ENCODE data around the gene C16orf86. TPM values are rescaled to one million over a fixed set of nuclear protein-coding genes. Genes with fewer than 3 reads are reported as not detected.

C16orf86 gene
- total and polyA plus RNA-seq, 2 donors (not counting 1 experiment from before 2014, with no cell fraction given), result 0.73 to 9.2 TPM

GRCh38 chr16:67663877-67664222, 2.8 kb upstream of the C16orf86 start:
- no peak overlapping the region for H3K4me3 ChIP-seq (replicated peaks in 1 of 4; ENCODE audit: control extremely low read depth in 1 of 4, insufficient read depth in 1 of 4, low read depth in 3 of 4, low read length in 4 of 4)
- no peak overlapping the region for H3K9ac ChIP-seq (ENCODE audit: insufficient read depth, low read length)
- H3K4me2 ChIP-seq (ENCODE audit: extremely low read depth, insufficient read depth, low read length), result no peak overlapping the region
- H3K36me3 ChIP-seq (ENCODE audit: control insufficient read depth, insufficient read depth, low read length), result peaks cover 2% of the 10 kb centered on the region
- H3K9me3 ChIP-seq (ENCODE audit: control insufficient read depth, insufficient read depth, low read depth, low read length), result no peaks in the 10 kb centered on the region
- H3K27me3 ChIP-seq (ENCODE audit: control insufficient read depth, insufficient read depth, low read length), result no peaks in the 10 kb centered on the region
- no peak for DNase-seq (ENCODE audit: low read depth in 2 of 2)
- no peak for TF ChIP-seq EZH2 (IDR thresholded peaks at IDR 0.05; ENCODE audit: low read length, missing control alignments)
- TF ChIP-seq CTCF (conservative IDR thresholded peaks at IDR 0.05 in 1 of 2, IDR thresholded peaks at IDR 0.05 in 1 of 2; ENCODE audit: low read depth in 1 of 2, low read length in 2 of 2), result no peak
- H4K20me1 ChIP-seq (ENCODE audit: control insufficient read depth, extremely low read depth, insufficient read depth, low read length), result no peaks in the 10 kb centered on the region
- H2AFZ ChIP-seq (ENCODE audit: low read length), result no peak overlapping the region
- H3K79me2 ChIP-seq (ENCODE audit: control insufficient read depth, insufficient read depth, low read length), result no peaks in the 10 kb centered on the region
- no peak overlapping the region for H3K27ac ChIP-seq (ENCODE audit: insufficient read depth, low read length)
- H3K4me1 ChIP-seq (ENCODE audit: control insufficient read depth, extremely low read depth, insufficient read depth, low read length), result peaks cover 20% of the 10 kb centered on the region

GRCh38 chr16:67664258-67664657, 2.4 kb upstream of the C16orf86 start:
- H3K9ac ChIP-seq (ENCODE audit: insufficient read depth, low read length), result no peak overlapping the region
- no peak for TF ChIP-seq CTCF (conservative IDR thresholded peaks at IDR 0.05 in 1 of 2, IDR thresholded peaks at IDR 0.05 in 1 of 2; ENCODE audit: low read depth in 1 of 2, low read length in 2 of 2)
- TF ChIP-seq EZH2 (IDR thresholded peaks at IDR 0.05; ENCODE audit: low read length, missing control alignments), result no peak
- no peaks in the 10 kb centered on the region for H4K20me1 ChIP-seq (ENCODE audit: control insufficient read depth, extremely low read depth, insufficient read depth, low read length)
- H2AFZ ChIP-seq (ENCODE audit: low read length), result no peak overlapping the region
- peaks cover 19% of the 10 kb centered on the region for H3K4me1 ChIP-seq (ENCODE audit: control insufficient read depth, extremely low read depth, insufficient read depth, low read length)
- no peaks in the 10 kb centered on the region for H3K79me2 ChIP-seq (ENCODE audit: control insufficient read depth, insufficient read depth, low read length)
- H3K9me3 ChIP-seq (ENCODE audit: control insufficient read depth, insufficient read depth, low read depth, low read length), result no peaks in the 10 kb centered on the region
- H3K27ac ChIP-seq (ENCODE audit: insufficient read depth, low read length), result no peak overlapping the region
- no peak for DNase-seq (ENCODE audit: low read depth in 2 of 2)
- peaks cover 2% of the 10 kb centered on the region for H3K36me3 ChIP-seq (ENCODE audit: control insufficient read depth, insufficient read depth, low read length)
- H3K4me3 ChIP-seq (replicated peaks in 1 of 4; ENCODE audit: control extremely low read depth in 1 of 4, insufficient read depth in 1 of 4, low read depth in 3 of 4, low read length in 4 of 4), result no peak overlapping the region
- H3K4me2 ChIP-seq (ENCODE audit: extremely low read depth, insufficient read depth, low read length), result no peak overlapping the region
- no peaks in the 10 kb centered on the region for H3K27me3 ChIP-seq (ENCODE audit: control insufficient read depth, insufficient read depth, low read length)

- no peak overlapping the region for H3K27ac ChIP-seq (ENCODE audit: insufficient read depth, low read length)
- no peak overlapping the region for H2AFZ ChIP-seq (ENCODE audit: low read length)
- no peaks in the 10 kb centered on the region for H3K9me3 ChIP-seq (ENCODE audit: control insufficient read depth, insufficient read depth, low read depth, low read length)
- no peak overlapping the region for H3K4me3 ChIP-seq (replicated peaks in 1 of 4; ENCODE audit: control extremely low read depth in 1 of 4, insufficient read depth in 1 of 4, low read depth in 3 of 4, low read length in 4 of 4)
- H4K20me1 ChIP-seq (ENCODE audit: control insufficient read depth, extremely low read depth, insufficient read depth, low read length), result no peaks in the 10 kb centered on the region
- peaks cover 2% of the 10 kb centered on the region for H3K36me3 ChIP-seq (ENCODE audit: control insufficient read depth, insufficient read depth, low read length)
- H3K79me2 ChIP-seq (ENCODE audit: control insufficient read depth, insufficient read depth, low read length), result no peaks in the 10 kb centered on the region
- H3K27me3 ChIP-seq (ENCODE audit: control insufficient read depth, insufficient read depth, low read length), result no peaks in the 10 kb centered on the region
- peaks cover 17% of the 10 kb centered on the region for H3K4me1 ChIP-seq (ENCODE audit: control insufficient read depth, extremely low read depth, insufficient read depth, low read length)
- H3K4me2 ChIP-seq (ENCODE audit: extremely low read depth, insufficient read depth, low read length), result no peak overlapping the region
- TF ChIP-seq EZH2 (IDR thresholded peaks at IDR 0.05; ENCODE audit: low read length, missing control alignments) (no peak), CTCF (conservative IDR thresholded peaks at IDR 0.05 in 1 of 2, IDR thresholded peaks at IDR 0.05 in 1 of 2; ENCODE audit: low read depth in 1 of 2, low read length in 2 of 2) (no peak)
- no peak for DNase-seq (ENCODE audit: low read depth in 2 of 2)
- H3K9ac ChIP-seq (ENCODE audit: insufficient read depth, low read length), result no peak overlapping the region
Observed at GRCh38 chr16:67664871-67665270, 1.7 kb upstream of the C16orf86 start.

Data from fibroblast of lung (primary cell).